Measurements from ENCODE around the gene PDLIM7. TPM values are rescaled to one million over a fixed set of nuclear protein-coding genes. Genes with fewer than 3 reads are reported as not detected.
A peak's percentile ranks its signal among the peaks of the same experiment; 100 is the strongest.

PDLIM7 gene
- total and polyA plus RNA-seq, 2 donors (not counting 3 experiments of a cell fraction or from before 2014, with no cell fraction given): 314 to 318 TPM

- dilution Hi-C loops (cut with MboI; ENCODE audit: extremely low pct_ligation_motif_present, low sequenced_read_pairs): no loop called here
Observed at GRCh38 chr5:177537389-177538361, 40.3 kb upstream of the PDLIM7 start.

More at GRCh38 chr5:177537389-177538361, 40.3 kb upstream of the PDLIM7 start:
- peaks cover 23% of the 10 kb centered on the region for H3K79me2 ChIP-seq (ENCODE audit: control insufficient read depth, insufficient read depth, low read length)
- H3K27me3 ChIP-seq (ENCODE audit: control insufficient read depth in 2 of 2, insufficient read depth in 2 of 2, low read length in 2 of 2): no peaks in the 10 kb centered on the region
- no peak overlapping the region for H3K4me3 ChIP-seq (replicated peaks in 1 of 3; ENCODE audit: insufficient read depth in 1 of 3, low read depth in 1 of 3, low read length in 3 of 3)
- H4K20me1 ChIP-seq (replicated peaks; ENCODE audit: control insufficient read depth, extremely low read depth, insufficient read depth, low read length): no peaks in the 10 kb centered on the region
- CTCF ChIA-PET: interaction anchor here (0.9 to 1.4 kb wide), 3 partner anchors 9 to 16 kb away, joined by 3 to 5 read pairs (median 5); no protein-coding TSS in a partner anchor
- no peak overlapping the region for H3K9ac ChIP-seq (replicated peaks; ENCODE audit: extremely low read depth, insufficient read depth, low read length)
- FAIRE-seq: no peak
- DNase-seq (ENCODE audit: low read depth, low spot score): peak; percentile 50
- intact Hi-C loops (cut with micrococcal nuclease): no loop called here
- no peak overlapping the region for H3K27ac ChIP-seq (ENCODE audit: insufficient read depth, low read depth, low read length)
- H3K4me1 ChIP-seq (ENCODE audit: control insufficient read depth, extremely low read depth, insufficient read depth, low read length): no peaks in the 10 kb centered on the region
- H2AFZ ChIP-seq (ENCODE audit: low read depth, low read length): no peak overlapping the region
- BruUV-seq (replicated peaks): no TSS peak
- peaks cover 6 to 28% of the 10 kb centered on the region in 2 experiments for H3K36me3 ChIP-seq (ENCODE audit: control insufficient read depth in 2 of 2, extremely low read depth in 1 of 2, insufficient read depth in 2 of 2, low read length in 2 of 2)
- POLR2A ChIA-PET: no interaction called here
- H3K4me2 ChIP-seq (ENCODE audit: insufficient read depth, low read length): no peak overlapping the region
- no peak for TF ChIP-seq POLR2AphosphoS5 (IDR thresholded peaks at IDR 0.05; ENCODE audit: insufficient read depth, low read depth, low read length)
- no peak for TF ChIP-seq MAX (IDR thresholded peaks at IDR 0.05; ENCODE audit: insufficient read depth, insufficient read length)
- TF ChIP-seq GATA2 (IDR thresholded peaks at IDR 0.05; ENCODE audit: insufficient read depth, insufficient read length, low read depth, low read length): no peak
- TF ChIP-seq POLR2A (IDR thresholded peaks at IDR 0.05; ENCODE audit: low read depth, low read length): no peak
- TF ChIP-seq MYC (IDR thresholded peaks at IDR 0.05; ENCODE audit: low read depth, low read length): no peak
- TF ChIP-seq CTCF (IDR thresholded peaks at IDR 0.05; ENCODE audit: extremely low read depth in 1 of 2, insufficient read depth in 1 of 2, low read depth in 1 of 2, low read length in 2 of 2): no peak
- TF ChIP-seq FOS (IDR thresholded peaks at IDR 0.05; ENCODE audit: borderline replicate concordance, insufficient read depth, low read length): no peak
- TF ChIP-seq JUN (IDR thresholded peaks at IDR 0.05; ENCODE audit: borderline replicate concordance, insufficient read depth, insufficient read length, low read depth): no peak
- no peak for TF ChIP-seq EZH2 (IDR thresholded peaks at IDR 0.05; ENCODE audit: borderline replicate concordance, low read depth, low read length, severe bottlenecking)
- no peaks in the 10 kb centered on the region for H3K9me1 ChIP-seq (replicated peaks; ENCODE audit: control insufficient read depth, extremely low read depth, insufficient read depth, low read length)
- H3K9me3 ChIP-seq (replicated peaks; ENCODE audit: control insufficient read depth, insufficient read depth, low read length): no peaks in the 10 kb centered on the region
